ENCODE data around the gene LCOR. TPM values are rescaled to one million over a fixed set of nuclear protein-coding genes. Genes with fewer than 3 reads are reported as not detected.
"Not testable (repeated sequence)": the region's sequence is repeated elsewhere in the genome, so short reads cannot be mapped to it uniquely, and the experiment has no call there.

LCOR gene
- total RNA-seq, 1 experiment from 2014 or later, result 12.8 TPM

DNA sequence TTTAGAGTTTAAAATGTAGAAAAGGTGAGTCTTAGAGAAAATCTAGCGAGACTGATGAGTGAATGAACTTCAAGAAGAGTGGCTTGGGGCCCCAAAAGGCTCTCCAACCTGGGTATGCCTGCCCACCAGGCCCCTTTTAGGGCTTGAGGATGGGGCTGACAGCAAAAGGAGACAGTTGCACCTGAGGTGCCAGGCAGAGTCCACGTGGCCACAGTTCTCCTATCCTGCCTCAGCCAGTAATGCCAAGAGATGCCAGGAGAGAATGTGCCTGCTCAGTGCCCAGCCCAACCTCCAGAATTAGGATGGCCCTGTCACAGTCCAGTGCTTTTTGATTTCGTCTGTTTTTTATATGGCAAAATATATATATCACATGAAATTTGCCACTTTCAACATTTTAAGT lies 197.2 kb downstream of the LCOR start:
- no peak for DNase-seq (ENCODE audit: low read depth)

DNA sequence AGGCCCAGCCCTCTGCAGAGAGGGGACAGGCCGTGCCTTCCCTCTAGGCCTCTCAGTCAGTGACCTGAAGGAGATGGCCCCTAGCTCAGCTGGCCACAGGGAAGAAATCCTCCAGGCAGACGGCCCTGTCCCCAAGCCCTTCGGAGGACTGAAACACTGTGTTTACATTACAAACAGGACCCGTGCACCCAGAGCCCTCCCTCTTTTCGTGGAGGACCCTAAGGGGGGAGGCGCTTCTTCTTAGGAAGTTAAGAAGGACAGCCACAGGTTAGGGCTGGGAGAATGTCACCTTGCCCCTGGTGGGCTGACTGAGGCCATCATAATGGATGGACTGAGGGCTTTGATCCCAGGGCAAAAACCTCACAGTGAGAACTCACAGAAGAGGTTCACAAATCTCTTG lies 198.8 kb downstream of the LCOR start:
- DNase-seq (ENCODE audit: low read depth), result no peak

DNA sequence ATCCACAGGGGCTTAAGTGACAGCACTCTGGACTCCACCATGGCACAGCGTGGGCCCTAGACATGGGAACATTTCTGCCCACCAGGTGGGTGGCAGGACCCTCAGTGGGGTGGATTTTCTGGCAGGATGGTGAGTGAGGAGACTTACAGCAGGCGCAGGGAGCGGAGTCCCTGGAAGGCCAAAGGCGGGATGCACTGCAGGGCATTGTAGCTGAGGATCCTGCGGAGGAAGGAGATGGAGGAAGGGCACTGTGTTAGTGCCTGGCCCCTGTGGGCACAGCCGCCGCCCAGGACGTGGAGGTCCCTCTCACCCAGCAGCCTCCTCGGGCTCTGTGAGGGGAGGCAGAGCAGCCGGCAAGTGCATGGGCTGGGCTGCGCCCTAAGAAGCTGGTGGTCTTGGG lies 199.4 kb downstream of the LCOR start:
- no peak for DNase-seq (ENCODE audit: low read depth)

DNA sequence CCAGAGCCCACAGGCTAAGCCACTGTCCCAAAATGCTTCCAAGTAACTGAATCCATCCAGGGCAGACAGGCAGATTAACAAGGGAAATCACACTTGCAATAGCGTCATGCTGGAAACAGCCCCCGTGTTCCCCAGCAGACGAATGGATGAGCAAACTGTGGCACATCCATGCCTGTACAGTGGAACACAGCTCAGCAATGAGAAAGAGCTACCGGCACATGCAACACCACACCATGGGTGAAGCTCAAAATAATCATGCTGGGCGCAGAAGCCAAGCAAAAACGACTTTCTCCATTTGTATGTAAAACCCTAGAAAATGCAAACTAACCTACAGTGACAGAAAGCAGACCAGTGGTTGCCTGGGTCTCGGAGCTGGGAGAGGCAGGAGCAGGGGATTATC lies 200.5 kb downstream of the LCOR start:
- DNase-seq (ENCODE audit: low read depth), result no peak

DNA sequence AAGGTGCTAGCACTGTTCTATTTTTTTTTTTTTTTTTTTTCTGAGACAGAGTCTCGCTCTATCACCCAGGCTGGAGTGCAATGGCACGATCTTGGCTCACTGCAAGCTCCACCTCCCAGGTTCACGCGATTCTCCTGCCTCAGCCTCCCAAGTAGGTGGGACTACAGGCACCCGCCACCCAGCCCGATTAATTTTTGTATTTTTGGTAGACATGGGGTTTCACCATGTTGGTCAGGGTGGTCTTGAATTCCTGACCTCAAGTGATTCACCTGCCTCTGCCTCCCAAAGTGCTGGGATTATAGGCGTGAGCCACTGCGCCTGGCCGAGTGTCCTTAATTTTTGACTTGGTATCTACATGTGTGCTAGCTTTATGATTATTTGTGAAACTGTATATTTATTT lies 201.7 kb downstream of the LCOR start:
- not testable (repeated sequence) for DNase-seq (ENCODE audit: low read depth)

DNA sequence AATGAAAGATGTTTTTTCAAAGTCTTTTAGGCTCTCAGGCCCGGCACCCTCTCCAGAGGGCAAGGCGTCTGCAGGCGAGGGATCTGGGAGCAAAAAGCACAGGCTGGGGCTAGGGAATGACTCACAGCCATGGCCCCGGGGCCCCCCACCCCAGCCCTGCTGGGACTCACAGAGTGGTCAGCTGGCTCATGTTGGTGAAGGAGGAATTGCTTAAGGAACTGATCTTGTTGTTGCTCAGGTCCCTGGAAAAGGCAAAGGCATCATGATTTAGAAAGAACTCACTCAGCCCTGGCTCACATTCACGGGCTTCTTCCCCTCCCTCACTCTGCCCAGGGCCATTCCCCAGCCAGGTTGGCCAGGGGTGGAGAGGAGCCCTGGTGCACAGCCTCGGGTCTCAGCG lies 202.2 kb downstream of the LCOR start:
- DNase-seq (ENCODE audit: low read depth), result no peak

DNA sequence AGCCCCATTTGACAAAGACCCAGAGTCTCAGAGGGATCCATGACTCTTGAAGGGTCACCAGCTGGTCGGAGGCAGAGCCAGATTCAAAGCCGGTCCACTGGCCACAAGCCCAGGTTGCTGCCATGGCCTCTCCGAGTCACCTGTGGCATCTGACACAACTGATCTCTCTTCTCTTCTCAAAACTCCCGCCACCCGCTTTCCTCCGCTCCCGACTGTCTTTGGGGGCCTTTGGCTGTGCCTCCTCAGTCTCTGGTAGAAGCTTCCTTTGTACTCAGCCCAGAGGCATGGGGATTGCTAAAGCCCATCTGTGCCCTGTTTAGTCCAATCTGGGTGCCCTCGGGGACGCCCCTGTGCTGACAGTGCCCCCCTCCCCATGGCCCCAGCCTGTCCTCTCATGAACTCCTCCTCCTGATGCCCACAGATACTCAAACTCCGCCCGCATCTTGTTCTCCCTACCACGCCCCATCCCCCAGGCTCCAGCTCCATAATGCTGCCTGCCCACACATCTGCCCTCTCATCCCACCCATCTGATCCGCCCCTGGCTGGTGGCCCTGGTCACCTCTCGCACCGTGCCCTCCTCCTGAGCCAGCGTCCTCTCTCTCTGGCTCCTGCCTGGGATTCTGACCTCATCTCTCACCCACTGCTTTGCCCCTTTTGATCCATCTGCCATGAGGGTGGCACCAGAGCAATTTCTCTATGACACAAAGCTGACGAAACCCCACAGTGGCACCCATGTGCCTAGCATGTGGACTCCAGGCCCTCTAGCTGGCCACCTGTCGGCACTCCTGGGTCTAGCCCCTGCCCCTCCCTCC lies 203.1 kb downstream of the LCOR start:
- no peak for DNase-seq (ENCODE audit: low read depth)

DNA sequence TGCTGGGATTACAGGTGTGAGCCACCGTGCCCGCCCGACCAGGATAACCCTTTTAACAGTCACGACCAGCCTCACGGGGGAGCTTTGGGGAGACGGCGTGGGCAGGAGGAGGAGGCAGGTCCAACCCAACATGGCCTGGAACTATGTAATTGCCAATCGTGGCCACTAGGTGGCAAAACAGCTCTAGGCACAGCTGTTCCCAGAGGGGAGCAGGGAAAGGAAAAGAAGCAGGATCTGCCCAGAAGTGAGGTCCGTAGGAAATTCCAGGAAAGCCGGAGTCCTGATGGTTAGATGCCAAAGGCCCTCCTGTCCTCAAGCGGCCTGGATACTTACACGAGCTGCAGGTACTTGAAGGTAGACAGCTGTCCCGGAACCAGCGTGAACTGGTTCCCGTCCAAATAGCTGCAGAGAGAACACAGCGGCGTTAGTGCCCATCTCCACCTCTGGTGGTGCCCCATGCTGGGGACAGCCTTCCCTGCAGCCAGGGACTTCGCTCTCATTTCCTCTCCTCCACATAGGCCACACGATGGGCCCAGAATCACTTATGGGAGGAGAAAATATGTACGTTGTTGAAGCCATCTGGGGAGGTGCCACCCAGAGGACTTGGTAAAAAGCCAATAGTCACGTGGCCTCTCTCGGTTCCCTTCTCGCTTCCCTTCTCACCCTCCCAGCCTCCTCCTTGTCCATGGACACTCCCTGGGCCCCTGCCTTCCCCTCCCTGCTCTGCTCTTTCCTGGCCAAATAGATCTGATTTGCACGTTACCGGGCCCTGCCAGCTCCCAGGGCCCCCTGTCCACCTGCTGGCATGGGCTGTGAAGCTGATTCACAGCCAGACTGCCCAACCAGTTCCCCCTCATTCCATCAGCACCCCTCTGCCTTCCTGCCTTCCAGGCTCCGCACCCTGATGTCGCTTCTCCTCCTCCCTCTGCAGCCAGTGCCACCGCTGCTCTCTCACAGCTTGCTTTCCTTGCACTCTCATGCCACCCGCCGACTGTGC lies 205.6 kb downstream of the LCOR start:
- DNase-seq (ENCODE audit: low read depth), result peak; percentile 85

DNA sequence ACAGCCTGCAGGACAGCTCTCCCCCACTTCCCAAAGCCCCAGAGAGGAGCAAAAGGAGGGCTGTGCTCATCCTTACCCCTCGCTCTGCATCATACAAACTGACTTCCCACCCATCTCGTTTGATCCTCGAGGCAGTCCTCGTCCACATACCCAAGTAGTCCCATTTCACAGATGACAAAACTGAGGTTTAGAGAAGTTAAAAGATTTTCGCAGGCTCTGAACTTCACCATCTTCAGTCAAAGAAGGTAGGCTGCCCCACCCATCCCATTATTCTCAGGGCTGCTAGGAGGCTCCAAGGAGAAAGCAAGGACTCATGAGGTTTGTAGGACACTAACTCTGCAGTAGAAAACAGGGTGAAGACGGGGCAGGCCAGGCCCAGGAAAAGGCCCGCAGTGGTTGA lies 206.6 kb downstream of the LCOR start:
- no peak for DNase-seq (ENCODE audit: low read depth)

DNA sequence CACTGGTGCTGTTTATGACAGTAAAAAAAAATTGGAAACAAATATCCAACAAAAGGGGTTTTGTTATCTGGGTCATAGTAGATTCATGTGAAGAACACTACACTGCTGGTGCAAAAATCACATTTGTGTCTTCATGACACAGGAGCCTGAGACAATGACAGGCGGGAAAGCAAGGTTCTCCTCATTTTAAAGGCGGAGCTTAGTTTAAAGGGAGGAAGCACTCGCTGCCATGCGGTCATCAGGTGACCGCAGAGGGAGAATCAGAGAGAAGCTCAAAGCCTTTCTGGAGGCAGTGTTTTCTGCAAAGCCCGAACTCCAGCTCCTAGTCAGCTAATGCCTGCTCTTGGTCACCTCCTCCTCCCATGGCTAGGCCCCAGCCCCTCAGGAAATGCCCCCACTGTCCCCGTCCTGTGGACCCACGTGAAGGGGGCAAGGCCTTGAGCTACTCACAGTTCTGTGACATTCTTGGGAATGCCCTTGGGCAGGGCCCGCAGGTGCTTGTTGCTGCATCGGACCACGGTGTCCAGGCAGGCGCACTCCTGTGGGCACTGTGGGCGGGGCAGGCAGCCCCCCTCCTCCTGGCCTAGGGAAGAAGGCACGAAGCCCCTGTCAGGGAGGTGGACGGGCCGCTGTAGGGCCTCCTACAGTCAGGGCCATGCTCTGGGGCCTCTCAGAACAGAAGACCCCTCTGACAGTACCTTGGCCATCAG lies 207.6 kb downstream of the LCOR start:
- DNase-seq (ENCODE audit: low read depth), result no peak

DNA sequence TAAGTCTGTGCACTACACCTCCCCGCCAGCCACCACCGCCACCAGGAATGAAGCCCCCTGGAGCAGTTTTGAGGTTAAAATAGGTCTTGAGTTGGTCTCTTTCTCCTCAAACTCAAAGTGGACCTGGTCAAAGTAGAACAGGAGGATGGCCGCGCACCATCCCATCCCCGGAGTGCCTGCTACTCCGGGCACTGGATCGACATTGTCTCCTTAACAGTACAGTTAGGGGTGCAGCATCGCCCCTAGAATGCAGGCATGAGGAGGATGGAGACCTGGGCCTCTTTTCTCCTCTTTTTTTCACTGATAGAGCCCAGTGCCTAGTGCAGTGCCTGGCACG lies 208.1 kb downstream of the LCOR start:
- DNase-seq (ENCODE audit: low read depth), result no peak

DNA sequence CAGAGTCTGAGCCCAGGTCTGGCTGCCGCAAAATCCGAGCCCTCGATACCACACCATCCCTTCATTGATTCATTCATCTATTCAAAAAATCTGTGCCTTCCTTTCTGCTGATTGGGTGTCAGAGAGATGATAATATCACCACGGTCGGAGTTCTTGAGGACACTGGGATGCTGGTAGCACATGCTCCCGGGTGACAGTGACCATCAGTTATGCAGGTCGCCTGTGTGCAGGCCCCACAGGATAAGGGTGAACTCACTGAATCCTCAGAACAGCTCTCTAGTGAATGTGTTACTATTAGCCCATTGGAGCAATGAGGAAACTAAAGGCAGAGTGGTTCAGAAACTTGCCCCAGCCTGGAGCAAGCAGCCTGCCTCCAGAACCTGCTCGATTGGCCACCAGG lies 208.6 kb downstream of the LCOR start:
- DNase-seq (ENCODE audit: low read depth), result no peak

DNA sequence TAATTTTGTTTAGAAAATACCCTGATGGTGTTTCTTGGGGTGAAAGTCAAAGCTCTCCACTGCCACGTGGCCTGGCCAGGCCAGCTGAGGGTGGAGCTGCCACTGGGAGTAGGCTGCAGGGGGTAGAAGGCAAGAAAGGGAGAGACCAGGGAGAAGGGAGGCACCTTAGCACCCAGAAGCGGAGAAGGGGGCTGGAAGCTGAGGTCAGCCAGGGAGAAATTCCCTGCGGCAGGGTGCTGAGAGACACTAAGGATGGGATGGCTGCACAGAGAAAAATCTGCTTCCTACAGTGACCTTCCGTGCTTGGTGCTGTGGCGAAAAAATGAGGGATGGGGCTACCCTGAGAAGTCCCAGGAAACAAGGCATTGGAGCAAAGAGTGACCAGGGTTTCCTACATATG lies 210.0 kb downstream of the LCOR start:
- DNase-seq (ENCODE audit: low read depth), result no peak

DNA sequence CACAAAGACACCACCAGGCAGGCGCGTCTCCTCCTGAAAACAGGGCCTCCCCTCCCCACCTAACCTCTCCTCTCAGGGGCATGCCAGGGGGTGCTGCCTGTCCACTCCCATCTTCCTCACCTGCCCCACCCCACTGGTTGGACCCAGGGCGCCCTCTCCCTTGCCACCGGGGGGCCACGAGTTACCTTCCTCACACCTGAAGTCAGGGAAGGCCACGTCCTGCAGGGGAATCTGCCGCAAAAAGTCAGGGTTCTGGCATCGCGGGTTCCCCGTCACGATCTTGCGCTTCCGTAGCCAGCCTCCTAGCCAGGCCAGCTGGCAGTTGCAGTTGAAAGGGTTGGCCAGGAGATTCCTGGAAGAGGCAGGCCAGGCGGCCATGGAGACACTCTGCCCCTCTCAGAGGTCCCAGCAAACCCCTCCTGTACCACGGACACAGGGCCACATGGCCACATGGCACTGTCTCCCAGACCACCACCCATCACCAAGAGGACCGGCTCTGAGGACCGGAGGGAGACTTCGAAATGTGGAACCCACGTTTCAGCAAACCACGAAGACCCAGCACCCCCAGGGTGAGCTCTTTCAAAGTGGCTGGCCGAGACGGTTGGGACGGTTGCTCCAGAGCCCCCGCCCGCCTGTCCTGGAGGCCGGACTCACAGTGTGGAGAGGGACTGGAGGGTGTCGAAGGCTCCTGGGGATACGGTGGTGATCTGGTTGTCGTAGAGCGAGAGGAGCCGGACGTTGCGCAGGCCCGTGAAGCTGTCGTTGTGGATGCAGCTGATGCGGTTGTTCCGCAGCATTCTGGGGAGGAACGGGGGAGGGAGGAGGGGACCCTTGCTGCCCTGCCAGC lies 210.8 kb downstream of the LCOR start:
- DNase-seq (ENCODE audit: low read depth), result no peak

DNA sequence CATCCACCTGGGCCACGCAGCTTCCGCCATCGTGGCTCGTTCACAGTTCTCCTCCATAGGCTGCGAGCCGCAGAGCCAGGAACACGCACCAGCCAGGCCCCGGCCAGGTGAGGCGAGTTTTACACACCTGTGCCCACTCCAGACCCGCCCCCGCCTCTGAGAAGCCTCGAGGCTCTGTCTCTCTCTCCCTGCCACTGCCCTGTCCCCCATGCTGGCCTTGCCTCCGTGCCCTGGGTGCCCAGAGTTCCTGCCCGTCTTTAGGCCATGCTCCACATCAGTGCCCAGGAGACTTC lies 211.4 kb downstream of the LCOR start:
- no peak for DNase-seq (ENCODE audit: low read depth)

Small RNAs within 50 kb of the gene (small RNA-seq; reads per million reads assigned to genes)
- gene HMGN2P35 (not detected), gene MIR607 (not detected)

Other genes with a start within 250 kb of the LCOR start
- 50.4 and 63.1 TPM in 2 replicates for gene TM9SF3, start 245.3 kb upstream of the LCOR start, total RNA-seq (2014; rRNA removed; shearing (Covaris generic))
- gene PIK3AP1, start 111.8 kb upstream of the LCOR start, total RNA-seq (2014; rRNA removed; shearing (Covaris generic)), result 3.0 TPM in 2 replicates

Data from HT1080 (cell line).